ENCODE results near the gene PLEKHA4. TPM values are rescaled to one million over a fixed set of nuclear protein-coding genes. Genes with fewer than 3 reads are reported as not detected.
A peak's percentile ranks its signal among the peaks of the same experiment; 100 is the strongest.

The PLEKHA4 gene
- total RNA-seq, 1 experiment from 2014 or later: 14.8 TPM

GRCh38 chr19:48810151-48810550 lies 58.3 kb downstream of the PLEKHA4 start:
- ATAC-seq (no peak), DNase-seq (ENCODE audit: low spot score) (no peak)
- no peak overlapping the region for H3K27ac Mint-ChIP-seq
- peak overlapping the region; percentile 78 for H3K4me3 Mint-ChIP-seq
- ChIA-PET POLR2A (interaction anchor here (1.0 to 1.1 kb wide), 2 partner anchors 114 to 165 kb away, joined by 3 read pairs; partner anchors contain the start of gene FUT2), CTCF (interaction anchor here (1.0 to 7.9 kb wide), 7 partner anchors 15 to 164 kb away, joined by 3 to 132 read pairs (median 9); partner anchors contain the start of gene CA11)
- TF ChIP-seq KAT7 (CRISPR knock-in tag; IDR thresholded peaks at IDR 0.05; ENCODE audit: borderline replicate concordance) (no peak), ZNF512 (CRISPR knock-in tag; IDR thresholded peaks at IDR 0.05; ENCODE audit: borderline replicate concordance) (no peak), SMAD4 (CRISPR knock-in tag; IDR thresholded peaks at IDR 0.05) (no peak), NFYB (CRISPR knock-in tag; conservative IDR thresholded peaks at IDR 0.05; ENCODE audit: low read depth) (no peak), NR1H2 (CRISPR knock-in tag; IDR thresholded peaks at IDR 0.05) (no peak), ERG (CRISPR knock-in tag; IDR thresholded peaks at IDR 0.05) (no peak), ZNF317 (CRISPR knock-in tag; IDR thresholded peaks at IDR 0.05; ENCODE audit: borderline replicate concordance, low read depth) (no peak), HMGA2 (CRISPR knock-in tag; IDR thresholded peaks at IDR 0.05) (no peak), TEAD1 (CRISPR knock-in tag; IDR thresholded peaks at IDR 0.05) (no peak), E2F4 (CRISPR knock-in tag; IDR thresholded peaks at IDR 0.05; ENCODE audit: borderline replicate concordance, low read depth) (no peak), FOXP4 (CRISPR knock-in tag; IDR thresholded peaks at IDR 0.05) (no peak), PREB (CRISPR knock-in tag; IDR thresholded peaks at IDR 0.05; ENCODE audit: borderline replicate concordance) (no peak), IRF2 (CRISPR knock-in tag; IDR thresholded peaks at IDR 0.05; ENCODE audit: borderline replicate concordance, low read depth) (no peak), PRRX2 (CRISPR knock-in tag; IDR thresholded peaks at IDR 0.05) (no peak), STAT6 (CRISPR knock-in tag; conservative IDR thresholded peaks at IDR 0.05; ENCODE audit: low read depth) (no peak), ETV6 (CRISPR knock-in tag; IDR thresholded peaks at IDR 0.05) (no peak), SP1 (CRISPR knock-in tag; conservative IDR thresholded peaks at IDR 0.05) (no peak)
- peaks cover 43% of the 10 kb centered on the region for H3K4me1 Mint-ChIP-seq
- peaks cover 26% of the 10 kb centered on the region for H3K27me3 Mint-ChIP-seq (ENCODE audit: low read depth)
- H3K36me3 Mint-ChIP-seq: no peaks in the 10 kb centered on the region
- H3K9me3 Mint-ChIP-seq: no peaks in the 10 kb centered on the region

All from WTC11 (cell line).